ENCODE data around the gene PPP1R27. TPM values are rescaled to one million over a fixed set of nuclear protein-coding genes. Genes with fewer than 3 reads are reported as not detected.

PPP1R27 gene
- total RNA-seq, 4 donors from 2014 or later = not detected

GRCh38 chr17:81813861-81814683, 20.8 kb downstream of the PPP1R27 start:
- Histone ChIP-seq H3K9me3 (no peaks in the 10 kb centered on the region), H3K4me1 (peaks cover 4 to 11% of the 10 kb centered on the region in 2 donors), H3K27ac (no peak overlapping the region), H3K27me3 (no peaks in the 10 kb centered on the region), H3K4me3 (replicated peaks in 1 of 3) (no peak overlapping the region), H3K36me3 (no peaks in the 10 kb centered on the region)
- TF ChIP-seq, protein P1, sequence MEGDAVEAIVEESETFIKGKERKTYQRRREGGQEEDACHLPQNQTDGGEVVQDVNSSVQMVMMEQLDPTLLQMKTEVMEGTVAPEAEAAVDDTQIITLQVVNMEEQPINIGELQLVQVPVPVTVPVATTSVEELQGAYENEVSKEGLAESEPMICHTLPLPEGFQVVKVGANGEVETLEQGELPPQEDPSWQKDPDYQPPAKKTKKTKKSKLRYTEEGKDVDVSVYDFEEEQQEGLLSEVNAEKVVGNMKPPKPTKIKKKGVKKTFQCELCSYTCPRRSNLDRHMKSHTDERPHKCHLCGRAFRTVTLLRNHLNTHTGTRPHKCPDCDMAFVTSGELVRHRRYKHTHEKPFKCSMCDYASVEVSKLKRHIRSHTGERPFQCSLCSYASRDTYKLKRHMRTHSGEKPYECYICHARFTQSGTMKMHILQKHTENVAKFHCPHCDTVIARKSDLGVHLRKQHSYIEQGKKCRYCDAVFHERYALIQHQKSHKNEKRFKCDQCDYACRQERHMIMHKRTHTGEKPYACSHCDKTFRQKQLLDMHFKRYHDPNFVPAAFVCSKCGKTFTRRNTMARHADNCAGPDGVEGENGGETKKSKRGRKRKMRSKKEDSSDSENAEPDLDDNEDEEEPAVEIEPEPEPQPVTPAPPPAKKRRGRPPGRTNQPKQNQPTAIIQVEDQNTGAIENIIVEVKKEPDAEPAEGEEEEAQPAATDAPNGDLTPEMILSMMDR (IDR thresholded peaks at IDR 0.05) = no peak
- TF ChIP-seq POLR2A (IDR thresholded peaks at IDR 0.05) = no peak
- WGBS, 2 donors = 86 to 91% methylated on average over 31 of the region's 41 CpGs
- no peak for DNase-seq
- intact Hi-C loops (cut with DNase I) = no loop called here

DNA sequence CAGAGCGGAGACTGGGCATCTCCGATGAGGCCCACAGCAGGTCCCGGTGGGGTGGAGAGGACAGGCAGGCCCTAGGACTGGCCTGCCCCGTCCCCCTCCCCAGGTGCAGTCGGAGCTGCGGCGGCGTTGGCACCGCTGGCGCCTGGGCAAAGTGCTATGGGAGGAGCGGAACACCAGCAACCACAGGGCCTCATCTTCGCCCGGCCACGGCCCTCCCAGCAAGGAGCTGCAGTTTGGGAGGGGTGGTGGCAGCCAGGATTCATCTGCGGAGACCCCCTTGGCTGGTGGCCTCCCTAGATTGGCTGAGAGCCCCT, 21.5 kb downstream of the PPP1R27 start:
- intact Hi-C loops (cut with DNase I) = no loop called here
- H3K36me3 ChIP-seq = no peaks in the 10 kb centered on the region
- 89 to 93% methylated on average over 3 to 11 of the region's 15 CpGs for WGBS, 2 donors
- H3K4me1 ChIP-seq = peaks cover 4 to 11% of the 10 kb centered on the region in 2 donors
- H3K9me3 ChIP-seq = no peaks in the 10 kb centered on the region
- no peak overlapping the region for H3K27ac ChIP-seq
- no peak for DNase-seq
- H3K4me3 ChIP-seq (replicated peaks in 1 of 3) = no peak overlapping the region
- TF ChIP-seq, protein P1 (IDR thresholded peaks at IDR 0.05) = no peak
- no peak for TF ChIP-seq POLR2A (IDR thresholded peaks at IDR 0.05)
- no peaks in the 10 kb centered on the region for H3K27me3 ChIP-seq

DNA sequence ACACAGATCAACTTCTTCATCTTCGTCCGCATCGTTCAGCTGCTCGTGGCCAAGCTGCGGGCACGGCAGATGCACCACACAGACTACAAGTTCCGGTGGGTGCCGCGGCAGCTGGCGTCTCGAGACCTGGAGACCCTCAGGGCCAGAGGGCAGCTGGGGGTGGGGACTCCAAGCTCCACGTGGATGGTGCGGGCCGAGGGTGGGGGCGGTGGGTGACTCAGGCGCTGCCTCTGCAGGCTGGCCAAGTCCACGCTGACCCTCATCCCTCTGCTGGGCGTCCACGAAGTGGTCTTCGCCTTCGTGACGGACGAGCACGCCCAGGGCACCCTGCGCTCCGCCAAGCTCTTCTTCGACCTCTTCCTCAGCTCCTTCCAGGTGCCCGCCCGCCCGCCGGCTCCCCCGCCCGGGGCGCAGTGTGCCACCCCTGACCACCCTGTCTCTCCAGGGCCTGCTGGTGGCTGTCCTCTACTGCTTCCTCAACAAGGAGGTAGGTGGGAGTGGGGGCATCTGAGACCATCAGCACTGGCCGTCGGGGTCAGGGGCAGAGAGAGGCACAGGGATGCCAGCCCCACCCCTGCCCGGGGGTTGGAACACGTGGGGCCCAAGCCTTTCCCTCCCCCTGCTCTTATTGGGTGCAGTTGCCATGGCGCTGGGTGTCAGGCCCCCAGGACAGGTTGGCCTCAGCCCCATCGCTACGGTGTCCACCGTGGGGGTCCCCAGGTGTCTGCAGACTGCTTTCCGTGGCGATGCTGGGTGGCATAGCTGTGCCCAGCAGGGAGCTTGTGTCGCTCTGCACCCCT, 22.1 kb downstream of the PPP1R27 start:
- intact Hi-C loops (cut with DNase I) = no loop called here
- 87 to 89% methylated on average over 35 to 40 of the region's 45 CpGs for WGBS, 2 donors
- Histone ChIP-seq H3K36me3 (no peaks in the 10 kb centered on the region), H3K27me3 (no peaks in the 10 kb centered on the region), H3K27ac (no peak overlapping the region), H3K4me1 (peaks cover 4 to 11% of the 10 kb centered on the region in 2 donors), H3K4me3 (replicated peaks in 1 of 3) (no peak overlapping the region), H3K9me3 (no peaks in the 10 kb centered on the region)
- TF ChIP-seq POLR2A (IDR thresholded peaks at IDR 0.05) = no peak
- TF ChIP-seq, protein P1 (IDR thresholded peaks at IDR 0.05) = no peak
- no peak for DNase-seq

- H3K9me3 ChIP-seq = no peaks in the 10 kb centered on the region
- no peaks in the 10 kb centered on the region for H3K27me3 ChIP-seq
- no peak overlapping the region for H3K27ac ChIP-seq
- DNase-seq = no peak
- H3K4me1 ChIP-seq = peaks cover 4 to 11% of the 10 kb centered on the region in 2 donors
- WGBS, 2 donors = 72 to 76% methylated on average over 6 to 15 of the region's 24 CpGs
- no peaks in the 10 kb centered on the region for H3K36me3 ChIP-seq
- no peak overlapping the region for H3K4me3 ChIP-seq (replicated peaks in 1 of 3)
- no peak for TF ChIP-seq POLR2A (IDR thresholded peaks at IDR 0.05)
- TF ChIP-seq, protein P1 (IDR thresholded peaks at IDR 0.05) = no peak
- intact Hi-C loops (cut with DNase I) = no loop called here
Measured at GRCh38 chr17:81811705-81812570, 22.9 kb downstream of the PPP1R27 start.
